ENCODE data around the gene BBX.

BBX gene

GRCh38 chr3:107854733-107855132, 332.0 kb downstream of the BBX start:
- no peak for TF ChIP-seq CTCF (IDR thresholded peaks at IDR 0.05; ENCODE audit: borderline replicate concordance, control extremely low read depth, extremely low read depth, insufficient read depth, missing control alignments)
- in situ Hi-C loops (cut with MboI; ENCODE audit: low sequenced_read_pairs, unreplicated experiment): no loop called here
- DNase-seq (ENCODE audit: low spot score): no peak

- TF ChIP-seq CTCF (IDR thresholded peaks at IDR 0.05; ENCODE audit: borderline replicate concordance, control extremely low read depth, extremely low read depth, insufficient read depth, missing control alignments): peak; percentile 16
- in situ Hi-C loops (cut with MboI; ENCODE audit: low sequenced_read_pairs, unreplicated experiment): no loop called here
- no peak for DNase-seq (ENCODE audit: low spot score)
Observed at GRCh38 chr3:107855710-107856109, 332.9 kb downstream of the BBX start.

- no peak for TF ChIP-seq CTCF (IDR thresholded peaks at IDR 0.05; ENCODE audit: borderline replicate concordance, control extremely low read depth, extremely low read depth, insufficient read depth, missing control alignments)
- in situ Hi-C loops (cut with MboI; ENCODE audit: low sequenced_read_pairs, unreplicated experiment): no loop called here
Observed at GRCh38 chr3:107857854-107858253, 335.1 kb downstream of the BBX start.

GRCh38 chr3:107858876-107859275, 336.1 kb downstream of the BBX start:
- no peak for TF ChIP-seq CTCF (IDR thresholded peaks at IDR 0.05; ENCODE audit: borderline replicate concordance, control extremely low read depth, extremely low read depth, insufficient read depth, missing control alignments)
- no peak for DNase-seq (ENCODE audit: low spot score)
- in situ Hi-C loops (cut with MboI; ENCODE audit: low sequenced_read_pairs, unreplicated experiment): no loop called here

More at GRCh38 chr3:107857854-107858253, 335.1 kb downstream of the BBX start:
- no peak for DNase-seq (ENCODE audit: low spot score)

Data from GM13976 (cell line).